ENCODE measurements around the gene PLAU.

The PLAU gene

GRCh38 chr10:73886085-73886529 lies 24.8 kb upstream of the PLAU start:
- TF ChIP-seq GATA2 (IDR thresholded peaks at IDR 0.05; ENCODE audit: low read depth, low read length) (peak; percentile 35; the same call in 1 of the 2 replicates), GATA3 (IDR thresholded peaks at IDR 0.05; ENCODE audit: low read depth, low read length) (no peak)

GRCh38 chr10:73886661-73887293 lies 24.2 kb upstream of the PLAU start:
- TF ChIP-seq GATA3 (IDR thresholded peaks at IDR 0.05; ENCODE audit: low read depth, low read length) (no peak), GATA2 (IDR thresholded peaks at IDR 0.05; ENCODE audit: low read depth, low read length) (no peak)

GRCh38 chr10:73887294-73888039 lies 23.5 kb upstream of the PLAU start:
- no peak for TF ChIP-seq GATA3 (IDR thresholded peaks at IDR 0.05; ENCODE audit: low read depth, low read length)
- no peak for TF ChIP-seq GATA2 (IDR thresholded peaks at IDR 0.05; ENCODE audit: low read depth, low read length)

- TF ChIP-seq GATA3 (IDR thresholded peaks at IDR 0.05; ENCODE audit: low read depth, low read length) (no peak), GATA2 (IDR thresholded peaks at IDR 0.05; ENCODE audit: low read depth, low read length) (no peak)
Observed at GRCh38 chr10:73888514-73888913, 22.4 kb upstream of the PLAU start.

GRCh38 chr10:73889014-73889413 lies 21.9 kb upstream of the PLAU start:
- TF ChIP-seq GATA3 (IDR thresholded peaks at IDR 0.05; ENCODE audit: low read depth, low read length) (no peak), GATA2 (IDR thresholded peaks at IDR 0.05; ENCODE audit: low read depth, low read length) (no peak)

GRCh38 chr10:73890261-73890660 lies 20.7 kb upstream of the PLAU start:
- TF ChIP-seq GATA3 (IDR thresholded peaks at IDR 0.05; ENCODE audit: low read depth, low read length) (no peak), GATA2 (IDR thresholded peaks at IDR 0.05; ENCODE audit: low read depth, low read length) (no peak)

- no peak for TF ChIP-seq GATA2 (IDR thresholded peaks at IDR 0.05; ENCODE audit: low read depth, low read length)
- TF ChIP-seq GATA3 (IDR thresholded peaks at IDR 0.05; ENCODE audit: low read depth, low read length) = no peak
Observed at GRCh38 chr10:73891540-73891939, 19.4 kb upstream of the PLAU start.

- TF ChIP-seq GATA2 (IDR thresholded peaks at IDR 0.05; ENCODE audit: low read depth, low read length) (no peak), GATA3 (IDR thresholded peaks at IDR 0.05; ENCODE audit: low read depth, low read length) (no peak)
Observed at GRCh38 chr10:73892310-73893030, 18.5 kb upstream of the PLAU start.

- TF ChIP-seq GATA3 (IDR thresholded peaks at IDR 0.05; ENCODE audit: low read depth, low read length) = no peak
- TF ChIP-seq GATA2 (IDR thresholded peaks at IDR 0.05; ENCODE audit: low read depth, low read length) = no peak
Observed at GRCh38 chr10:73893426-73893825, 17.5 kb upstream of the PLAU start.

- no peak for TF ChIP-seq GATA2 (IDR thresholded peaks at IDR 0.05; ENCODE audit: low read depth, low read length)
- TF ChIP-seq GATA3 (IDR thresholded peaks at IDR 0.05; ENCODE audit: low read depth, low read length) = no peak
Observed at GRCh38 chr10:73894245-73894971, 16.5 kb upstream of the PLAU start.

- TF ChIP-seq GATA3 (IDR thresholded peaks at IDR 0.05; ENCODE audit: low read depth, low read length) (no peak), GATA2 (IDR thresholded peaks at IDR 0.05; ENCODE audit: low read depth, low read length) (no peak)
Observed at GRCh38 chr10:73897693-73898092, 13.2 kb upstream of the PLAU start.

- no peak for TF ChIP-seq GATA3 (IDR thresholded peaks at IDR 0.05; ENCODE audit: low read depth, low read length)
- TF ChIP-seq GATA2 (IDR thresholded peaks at IDR 0.05; ENCODE audit: low read depth, low read length) = no peak
Observed at GRCh38 chr10:73898730-73899410, 12.1 kb upstream of the PLAU start.

- TF ChIP-seq GATA2 (IDR thresholded peaks at IDR 0.05; ENCODE audit: low read depth, low read length) (no peak), GATA3 (IDR thresholded peaks at IDR 0.05; ENCODE audit: low read depth, low read length) (no peak)
Observed at GRCh38 chr10:73899423-73899822, 11.5 kb upstream of the PLAU start.

Data from SH-SY5Y (cell line).